K562 (cell line): ENCODE data around the gene RNU6-9. TPM values are rescaled to one million over a fixed set of nuclear protein-coding genes. Genes with fewer than 3 reads are reported as not detected.

Source experiments
- CREBBP ChIP-seq: IDR thresholded peaks from one replicate; pipeline ENCODE4 v1.6.1; 2012; ENCODE audit warnings: low read depth, mild to moderate bottlenecking, control low read depth, inconsistent platforms, low read length
- ETS1 ChIP-seq: conservative IDR thresholded peaks from 2 replicates; pipeline ENCODE4 v1.6.1; 2011; ENCODE audit warnings: low read depth, mild to moderate bottlenecking, low read length; ENCODE audit not compliant: control insufficient read depth
- ETV5 ChIP-seq: sonication (generic); formaldehyde crosslinking; IDR thresholded peaks from 2 replicates; pipeline ENCODE4 v1.4.0; 2020; ENCODE audit warnings: low read depth, mild to moderate bottlenecking, missing genetic modification reagents
- EZH2 ChIP-seq: IDR thresholded peaks from 2 replicates; pipeline ENCODE4 v1.6.1; 2012; ENCODE audit warnings: low read depth, mild to moderate bottlenecking, inconsistent platforms, low read length, borderline replicate concordance
- KDM2B ChIP-seq: fragments of 250-450 bp; sonication (Bioruptor Pico); IDR thresholded peaks from 2 replicates; pipeline ENCODE4 v1.8.0; 2021; ENCODE audit warnings: mild to moderate bottlenecking, moderate library complexity
- NR1H2 ChIP-seq: sonication (generic); formaldehyde crosslinking; IDR thresholded peaks from 2 replicates; pipeline ENCODE4 v1.4.0; 2020; ENCODE audit warnings: mild to moderate bottlenecking, missing genetic modification reagents
- OTX1 ChIP-seq: fragments of 450-650 bp; formaldehyde crosslinking; IDR thresholded peaks from 2 replicates; pipeline ENCODE4 v1.4.0; 2022; ENCODE audit warnings: mild to moderate bottlenecking
- SIN3A ChIP-seq, 2 experiments: fragments of 150-350 bp in 1 of 2; IDR thresholded peaks; 2 replicates each; pipeline ENCODE4 v1.6.1; 2011 to 2016; ENCODE audit warnings: borderline replicate concordance in 2 of 2, low read depth in 2 of 2, low read length in 2 of 2, mild to moderate bottlenecking in 2 of 2, moderate library complexity in 2 of 2; ENCODE audit not compliant: control insufficient read depth in 1 of 2
- TAL1 ChIP-seq: fragments of 450-650 bp; IDR thresholded peaks from 2 replicates; pipeline ENCODE4 v1.6.1; 2016; ENCODE audit warnings: mild to moderate bottlenecking
- TFAP4 ChIP-seq: sonication (generic); formaldehyde crosslinking; IDR thresholded peaks from 2 replicates; pipeline ENCODE4 v1.8.0; 2022; ENCODE audit warnings: missing genetic modification reagents, mild to moderate bottlenecking, moderate library complexity, borderline replicate concordance
- THAP7 ChIP-seq: fragments of 250-450 bp; sonication (Bioruptor Pico); IDR thresholded peaks from 2 replicates; pipeline ENCODE4 v1.5.0; 2021
- THRB ChIP-seq: fragments of 450-650 bp; formaldehyde crosslinking; conservative IDR thresholded peaks from 2 replicates; pipeline ENCODE4 v1.4.0; 2022; ENCODE audit warnings: mild to moderate bottlenecking, missing genetic modification characterization
- USF2 ChIP-seq: sonication (generic); formaldehyde crosslinking; IDR thresholded peaks from 2 replicates; pipeline ENCODE4 v1.5.0; 2020; ENCODE audit warnings: missing genetic modification reagents
- ZBTB11 ChIP-seq, 3 experiments: fragments of 200-800 bp in 1 of 3; fragments of 250-450 bp in 1 of 3; fragments of 450-650 bp in 1 of 3; sonication (Bioruptor Pico) in 1 of 3; sonication (Bioruptor generic) in 1 of 3; formaldehyde crosslinking in 1 of 3; IDR thresholded peaks; 2 replicates each; pipeline versions ENCODE4 v1.6.1 to v1.8.0; 2016 to 2022; ENCODE audit warnings: mild to moderate bottlenecking in 2 of 3, missing genetic modification characterization in 2 of 3, missing compliant biosample characterization in 1 of 3, moderate library complexity in 1 of 3
- ZEB2 ChIP-seq: fragments of 450-650 bp; IDR thresholded peaks from 2 replicates; pipeline ENCODE4 v1.6.1; 2016
- ZNF121 ChIP-seq: sonication (generic); formaldehyde crosslinking; conservative IDR thresholded peaks from 2 replicates; pipeline ENCODE4 v1.8.0; 2022; ENCODE audit warnings: missing genetic modification reagents
- ZNF584 ChIP-seq: fragments of 200-800 bp; sonication (Bioruptor generic); IDR thresholded peaks from 2 replicates; pipeline ENCODE4 v1.6.1; 2016; ENCODE audit warnings: low read depth, mild to moderate bottlenecking, missing genetic modification characterization, missing compliant biosample characterization
- ZNF778 ChIP-seq: fragments of 450-650 bp; formaldehyde crosslinking; IDR thresholded peaks from 2 replicates; pipeline ENCODE4 v1.4.0; 2020; ENCODE audit warnings: mild to moderate bottlenecking, moderate library complexity
- ZNF830 ChIP-seq: fragments of 250-450 bp; sonication (Bioruptor Pico); IDR thresholded peaks from 2 replicates; pipeline ENCODE4 v1.5.0; 2021; ENCODE audit warnings: mild to moderate bottlenecking
- polyA plus RNA-seq, 8 experiments: library from polyadenylated mRNA; depleted of rRNA in 4 of 8; stranded (reverse) in 5 of 8; unstranded in 3 of 8; fragments of >200 nt; fragmentation: Nextera tagmentation in 2 of 8; fragmentation: Illumina TruSeq in 1 of 8; extraction: Ambion mirVana in 2 of 8; extraction: Trizol in 1 of 8; gene quantifications; 2 replicates each; pipeline versions ENCODE4 v1.2.1 to v1.2.3, GENCODE V29; 2011 to 2014; ENCODE audit warnings: inconsistent platforms in 1 of 8, missing spikeins in 1 of 8
- total RNA-seq, 7 experiments: library from RNA; depleted of rRNA in 6 of 7; stranded (reverse); fragments of >200 nt in 6 of 7; fragmentation: Illumina TruSeq in 2 of 7; extraction: Trizol in 2 of 7; gene quantifications; 2 replicates each; pipeline versions ENCODE4 v1.2.1 to v1.2.3, GENCODE V29; 2011 to 2021; ENCODE audit warnings: low replicate concordance in 1 of 7

The RNU6-9 gene
- total and polyA plus RNA-seq, 9 of the 15 experiments (the other 6 are each of a cell fraction or from before 2014, with no cell fraction given), result not detected

GRCh38 chr19:907183-907853 is 14.0 kb downstream of the RNU6-9 start (continued):
- peak in 1 of 3 experiments; percentile 60; a peak in 1 of 6 replicates for TF ChIP-seq ZBTB11 (CRISPR knock-in tag; IDR thresholded peaks at IDR 0.05)
- peak; percentile 84 to 94; a peak in 2 of 4 replicates for TF ChIP-seq SIN3A (IDR thresholded peaks at IDR 0.05; ENCODE audit: borderline replicate concordance in 2 of 2, control insufficient read depth in 1 of 2, low read depth in 2 of 2, low read length in 2 of 2)
- TF ChIP-seq NR1H2 (CRISPR knock-in tag), result no peak
- peak; percentile 78; the same call in 1 of the 2 replicates for TF ChIP-seq ETS1
- TF ChIP-seq ZEB2, result no peak
- TF ChIP-seq THRB (CRISPR knock-in tag), result no peak
- TF ChIP-seq ETV5 (CRISPR knock-in tag), result peak; percentile 89
- TF ChIP-seq USF2 (CRISPR knock-in tag), result no peak
- TF ChIP-seq ZNF830 (CRISPR knock-in tag), result no peak
- no peak for TF ChIP-seq ZNF778 (CRISPR knock-in tag)
- peak; percentile 94 for TF ChIP-seq TAL1
- TF ChIP-seq ZNF121, result no peak; the same call in 1 of the 2 replicates
- TF ChIP-seq CREBBP, result no peak
- no peak for TF ChIP-seq KDM2B (CRISPR knock-in tag)
- no peak for TF ChIP-seq EZH2
- peak; percentile 99 for TF ChIP-seq TFAP4 (CRISPR knock-in tag)
- no peak for TF ChIP-seq THAP7 (CRISPR knock-in tag)
- TF ChIP-seq ZNF584 (CRISPR knock-in tag), result peak; percentile 61; the same call in 1 of the 2 replicates
- TF ChIP-seq OTX1 (CRISPR knock-in tag), result no peak
